IPS-NIHi7 (cell line): ENCODE measurements around the gene SERPINA4.

ENCODE experiments used
- DNase-seq: peaks from one replicate; pipeline ENCODE4 v3.0.0; 2012; ENCODE audit warnings: mixed read lengths; ENCODE audit errors: extremely low spot score

SERPINA4 gene

DNA sequence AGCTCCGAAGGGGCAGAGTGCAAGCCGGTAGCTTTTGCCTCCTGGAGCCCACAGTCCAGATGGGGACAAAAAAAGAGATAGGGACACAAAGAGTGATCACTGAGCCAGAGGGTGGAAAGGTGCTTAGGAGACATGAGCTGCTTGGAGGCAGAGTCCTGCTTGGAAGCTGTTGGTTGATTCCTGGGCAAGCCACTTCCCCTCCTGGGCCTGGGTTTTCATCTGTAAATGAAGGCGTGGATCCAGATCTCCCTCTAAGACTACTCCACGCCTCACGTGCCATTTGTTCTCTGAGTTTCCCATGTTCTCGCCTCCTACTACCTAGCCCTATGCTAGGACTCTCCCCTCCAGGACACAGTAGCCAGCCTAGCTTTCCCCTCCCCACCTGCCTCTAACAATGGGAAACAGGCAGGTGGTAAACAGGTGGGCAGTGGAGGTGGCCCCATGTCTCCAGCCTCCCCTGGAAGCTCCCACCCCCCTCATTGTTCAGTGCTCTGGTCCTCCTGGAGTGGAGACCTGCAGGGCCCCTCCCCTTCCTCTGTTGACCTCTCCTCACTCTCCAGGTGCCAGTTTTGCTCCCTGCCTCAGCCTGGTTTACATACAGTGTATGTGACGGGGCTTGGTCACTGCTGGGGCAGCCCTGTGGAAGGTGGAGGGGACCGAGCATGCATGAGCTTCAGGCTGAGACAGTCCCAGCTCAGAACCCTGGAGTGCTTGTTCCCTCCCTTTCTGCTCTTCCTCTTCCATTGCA, 54.8 kb downstream of the SERPINA4 start:
- DNase-seq, result no peak

GRCh38 chr14:94617366-94617941, 56.2 kb downstream of the SERPINA4 start:
- DNase-seq, result no peak

GRCh38 chr14:94617988-94618822, 57.0 kb downstream of the SERPINA4 start:
- no peak for DNase-seq

- no peak for DNase-seq
Observed at GRCh38 chr14:94619297-94619696, 58.1 kb downstream of the SERPINA4 start.
